ENCODE results near the gene TCEAL7. TPM values are rescaled to one million over a fixed set of nuclear protein-coding genes. Genes with fewer than 3 reads are reported as not detected.
A peak's percentile ranks its signal among the peaks of the same experiment; 100 is the strongest.

Gene TCEAL7
- total and polyA plus RNA-seq, 2 of the 13 experiments (the other 11 are each of a cell fraction or from before 2014, with no cell fraction given), result not detected

DNA sequence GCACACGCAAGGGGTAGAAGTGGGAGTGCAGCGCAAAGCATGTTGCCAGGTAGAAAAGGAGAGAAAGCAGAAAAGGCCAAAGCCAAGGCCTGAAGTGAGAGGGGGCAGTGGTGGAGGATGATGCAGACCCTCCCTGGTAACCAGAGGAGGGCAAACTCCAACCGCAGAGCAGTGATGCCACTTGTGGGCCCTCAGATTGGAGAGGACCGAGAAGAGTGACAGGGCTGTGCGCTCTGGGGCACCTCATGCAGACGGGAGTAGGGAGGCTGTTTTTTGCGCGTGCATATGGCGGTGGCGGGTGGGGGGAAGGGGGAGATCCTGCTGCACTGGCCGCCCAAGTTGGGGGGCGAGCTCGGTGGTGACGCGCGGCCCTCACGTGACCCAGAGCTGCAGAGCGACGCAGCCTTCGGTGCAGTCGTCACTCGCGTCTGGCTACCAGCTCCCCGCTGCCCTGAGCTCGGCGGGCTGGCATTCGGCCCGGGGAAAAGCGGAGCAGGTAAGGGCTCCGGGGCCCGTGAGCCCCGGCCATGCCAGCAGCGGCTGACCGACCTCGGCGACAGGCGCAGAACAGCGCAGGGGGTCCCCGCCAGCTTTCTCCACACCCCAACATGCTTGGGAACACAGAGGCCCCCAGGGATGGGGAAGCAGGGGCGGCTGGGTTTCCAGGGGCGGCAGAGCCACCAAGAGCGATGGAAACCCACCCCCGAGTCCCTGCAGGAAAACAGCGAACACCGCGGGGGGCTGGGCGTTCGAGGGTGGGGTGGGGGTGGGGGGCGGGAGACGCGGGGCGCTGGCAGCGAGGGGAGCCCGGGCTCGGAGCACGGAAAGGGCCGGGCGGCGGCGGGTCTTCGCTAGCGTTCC, 46.3 kb downstream of the TCEAL7 start, which contains the start of gene BEX3 (continued):
- TF ChIP-seq, protein P1, sequence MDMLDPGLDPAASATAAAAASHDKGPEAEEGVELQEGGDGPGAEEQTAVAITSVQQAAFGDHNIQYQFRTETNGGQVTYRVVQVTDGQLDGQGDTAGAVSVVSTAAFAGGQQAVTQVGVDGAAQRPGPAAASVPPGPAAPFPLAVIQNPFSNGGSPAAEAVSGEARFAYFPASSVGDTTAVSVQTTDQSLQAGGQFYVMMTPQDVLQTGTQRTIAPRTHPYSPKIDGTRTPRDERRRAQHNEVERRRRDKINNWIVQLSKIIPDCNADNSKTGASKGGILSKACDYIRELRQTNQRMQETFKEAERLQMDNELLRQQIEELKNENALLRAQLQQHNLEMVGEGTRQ (IDR thresholded peaks at IDR 0.05; ENCODE audit: low read depth, low read length), result 0 out of 2 replicates have a peak, but pooled peaks have one; percentile 53
- TF ChIP-seq, protein P1 (CRISPR knock-in tag; IDR thresholded peaks at IDR 0.05; ENCODE audit: borderline replicate concordance), result peak; percentile 87; the same call in 1 of the 2 replicates
- peak; percentile 54; the same call in 1 of the 2 replicates for TF ChIP-seq TAF1 (CRISPR knock-in tag; IDR thresholded peaks at IDR 0.05)
- peak; percentile 72 for TF ChIP-seq BHLHE40 (IDR thresholded peaks at IDR 0.05; ENCODE audit: low read length)
- peak; percentile 71; the same call in 1 of the 2 replicates for TF ChIP-seq PHF8 (CRISPR knock-in tag; IDR thresholded peaks at IDR 0.05)
- no peak for TF ChIP-seq IKZF4 (CRISPR knock-in tag; IDR thresholded peaks at IDR 0.05; ENCODE audit: borderline replicate concordance, low read depth, not compliant biosample characterization)
- 0 out of 2 replicates have a peak, but pooled peaks have one; percentile 15 for TF ChIP-seq ZNF121 (CRISPR knock-in tag; IDR thresholded peaks at IDR 0.05)
- TF ChIP-seq RBFOX2 (IDR thresholded peaks at IDR 0.05; ENCODE audit: low read depth, low read length), result peak; percentile 61
- TF ChIP-seq, protein P2, sequence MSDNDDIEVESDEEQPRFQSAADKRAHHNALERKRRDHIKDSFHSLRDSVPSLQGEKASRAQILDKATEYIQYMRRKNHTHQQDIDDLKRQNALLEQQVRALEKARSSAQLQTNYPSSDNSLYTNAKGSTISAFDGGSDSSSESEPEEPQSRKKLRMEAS (IDR thresholded peaks at IDR 0.05), result peak; percentile 59
- peak in 1 of 2 experiments; percentile 64; a peak in 2 of 4 replicates for TF ChIP-seq POLR2A (IDR thresholded peaks at IDR 0.05; ENCODE audit: insufficient read depth in 1 of 2, low read depth in 2 of 2, low read length in 2 of 2)
- no peak for TF ChIP-seq ZZZ3 (CRISPR knock-in tag; IDR thresholded peaks at IDR 0.05; ENCODE audit: borderline replicate concordance)
- TF ChIP-seq, protein P3, sequence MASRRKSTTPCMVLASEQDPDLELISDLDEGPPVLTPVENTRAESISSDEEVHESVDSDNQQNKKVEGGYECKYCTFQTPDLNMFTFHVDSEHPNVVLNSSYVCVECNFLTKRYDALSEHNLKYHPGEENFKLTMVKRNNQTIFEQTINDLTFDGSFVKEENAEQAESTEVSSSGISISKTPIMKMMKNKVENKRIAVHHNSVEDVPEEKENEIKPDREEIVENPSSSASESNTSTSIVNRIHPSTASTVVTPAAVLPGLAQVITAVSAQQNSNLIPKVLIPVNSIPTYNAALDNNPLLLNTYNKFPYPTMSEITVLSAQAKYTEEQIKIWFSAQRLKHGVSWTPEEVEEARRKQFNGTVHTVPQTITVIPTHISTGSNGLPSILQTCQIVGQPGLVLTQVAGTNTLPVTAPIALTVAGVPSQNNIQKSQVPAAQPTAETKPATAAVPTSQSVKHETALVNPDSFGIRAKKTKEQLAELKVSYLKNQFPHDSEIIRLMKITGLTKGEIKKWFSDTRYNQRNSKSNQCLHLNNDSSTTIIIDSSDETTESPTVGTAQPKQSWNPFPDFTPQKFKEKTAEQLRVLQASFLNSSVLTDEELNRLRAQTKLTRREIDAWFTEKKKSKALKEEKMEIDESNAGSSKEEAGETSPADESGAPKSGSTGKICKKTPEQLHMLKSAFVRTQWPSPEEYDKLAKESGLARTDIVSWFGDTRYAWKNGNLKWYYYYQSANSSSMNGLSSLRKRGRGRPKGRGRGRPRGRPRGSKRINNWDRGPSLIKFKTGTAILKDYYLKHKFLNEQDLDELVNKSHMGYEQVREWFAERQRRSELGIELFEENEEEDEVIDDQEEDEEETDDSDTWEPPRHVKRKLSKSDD (CRISPR knock-in tag; IDR thresholded peaks at IDR 0.05; ENCODE audit: low read depth), result 0 out of 2 replicates have a peak, but pooled peaks have one; percentile 61
- peak; percentile 35; the same call in 1 of the 2 replicates for TF ChIP-seq ZFY (CRISPR knock-in tag; IDR thresholded peaks at IDR 0.05)

All from HepG2 (cell line).